Stomach (tissue), 4 donors: Measurements from ENCODE around the gene FOXC2.

ENCODE experiments used
- POLR2A ChIP-seq, 4 donors: fragments of 450-650 bp; IDR thresholded peaks; one replicate each; pipeline ENCODE4 v1.6.1; 2016; ENCODE audit warnings: antibody characterized with exemption in 4 of 4, control low read depth in 2 of 4, mild to moderate bottlenecking in 1 of 4, moderate library complexity in 1 of 4
- POLR2AphosphoS5 ChIP-seq, 3 donors: sonication (generic); formaldehyde crosslinking; IDR thresholded peaks; one replicate each; pipeline ENCODE4 v1.6.1; 2016; ENCODE audit warnings: antibody characterized with exemption in 3 of 3
- TF ChIP-seq, protein P1 (sequence below), 7 experiments: fragments of 450-650 bp in 4 of 7; fragments of 200-600 bp in 3 of 7; sonication (generic) in 3 of 7; IDR thresholded peaks; one replicate each; pipeline ENCODE4 v1.5.1; 2016 to 2019; ENCODE audit warnings: antibody characterized with exemption in 7 of 7, control low read depth in 2 of 7, mild to moderate bottlenecking in 1 of 7

GRCh38 chr16:86604436-86605193 lies 38.0 kb downstream of the FOXC2 start:
- TF ChIP-seq, protein P1, sequence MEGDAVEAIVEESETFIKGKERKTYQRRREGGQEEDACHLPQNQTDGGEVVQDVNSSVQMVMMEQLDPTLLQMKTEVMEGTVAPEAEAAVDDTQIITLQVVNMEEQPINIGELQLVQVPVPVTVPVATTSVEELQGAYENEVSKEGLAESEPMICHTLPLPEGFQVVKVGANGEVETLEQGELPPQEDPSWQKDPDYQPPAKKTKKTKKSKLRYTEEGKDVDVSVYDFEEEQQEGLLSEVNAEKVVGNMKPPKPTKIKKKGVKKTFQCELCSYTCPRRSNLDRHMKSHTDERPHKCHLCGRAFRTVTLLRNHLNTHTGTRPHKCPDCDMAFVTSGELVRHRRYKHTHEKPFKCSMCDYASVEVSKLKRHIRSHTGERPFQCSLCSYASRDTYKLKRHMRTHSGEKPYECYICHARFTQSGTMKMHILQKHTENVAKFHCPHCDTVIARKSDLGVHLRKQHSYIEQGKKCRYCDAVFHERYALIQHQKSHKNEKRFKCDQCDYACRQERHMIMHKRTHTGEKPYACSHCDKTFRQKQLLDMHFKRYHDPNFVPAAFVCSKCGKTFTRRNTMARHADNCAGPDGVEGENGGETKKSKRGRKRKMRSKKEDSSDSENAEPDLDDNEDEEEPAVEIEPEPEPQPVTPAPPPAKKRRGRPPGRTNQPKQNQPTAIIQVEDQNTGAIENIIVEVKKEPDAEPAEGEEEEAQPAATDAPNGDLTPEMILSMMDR (IDR thresholded peaks at IDR 0.05) = no peak
- TF ChIP-seq POLR2A (IDR thresholded peaks at IDR 0.05) (no peak), POLR2AphosphoS5 (IDR thresholded peaks at IDR 0.05) (no peak)
